Chondrocyte (in vitro differentiated cells): ENCODE data around the gene PPP2R5C. TPM values are rescaled to one million over a fixed set of nuclear protein-coding genes. Genes with fewer than 3 reads are reported as not detected.
"Not testable (repeated sequence)": the region's sequence is repeated elsewhere in the genome, so short reads cannot be mapped to it uniquely, and the experiment has no call there.

Experiments used
- DNase-seq: peaks from one replicate; pipeline ENCODE4 v3.0.0; 2021; ENCODE audit warnings: mixed read lengths, low spot score
- H3K27ac Mint-ChIP-seq: one replicate; pipeline ENCODE4 v1.8.0; 2021; ENCODE audit warnings: mild to moderate bottlenecking, moderate library complexity, mixed read lengths; ENCODE audit not compliant: unreplicated experiment
- H3K27me3 Mint-ChIP-seq: 2 replicates; pipeline ENCODE4 v1.8.0; 2021; ENCODE audit warnings: low read depth, mixed read lengths
- H3K36me3 Mint-ChIP-seq: 2 replicates; pipeline ENCODE4 v1.8.0; 2021; ENCODE audit warnings: low read depth, mixed read lengths
- H3K4me1 Mint-ChIP-seq: 2 replicates; pipeline ENCODE4 v1.8.0; 2021; ENCODE audit warnings: low read depth, mild to moderate bottlenecking, mixed read lengths
- H3K4me3 Mint-ChIP-seq: one replicate; pipeline ENCODE4 v1.8.0; 2021; ENCODE audit warnings: mild to moderate bottlenecking, moderate library complexity, mixed read lengths; ENCODE audit not compliant: unreplicated experiment
- H3K9me3 Mint-ChIP-seq: 2 replicates; pipeline ENCODE4 v1.8.0; 2021; ENCODE audit warnings: low read depth, mixed read lengths
- CTCF ChIP-seq: fragments of 200-600 bp; sonication (generic); IDR thresholded peaks from 2 replicates; pipeline ENCODE4 v1.5.0; 2021; ENCODE audit warnings: antibody characterized with exemption, mild to moderate bottlenecking, moderate library complexity
- total RNA-seq: library from RNA; stranded (reverse); gene quantifications from 3 replicates; pipeline ENCODE4 v1.2.1, GENCODE V29; 2021

PPP2R5C gene
- total RNA-seq, 1 donor from 2014 or later: 95.0 TPM

GRCh38 chr14:101726295-101726953 is 35.1 kb upstream of the PPP2R5C start:
- no peak for DNase-seq
- Mint-ChIP-seq H3K27ac (no peak overlapping the region), H3K27me3 (no peaks in the 10 kb centered on the region), H3K4me3 (no peak overlapping the region), H3K9me3 (no peaks in the 10 kb centered on the region), H3K4me1 (peaks cover 14% of the 10 kb centered on the region), H3K36me3 (no peaks in the 10 kb centered on the region)
- no peak for TF ChIP-seq CTCF

GRCh38 chr14:101726954-101727302 is 34.6 kb upstream of the PPP2R5C start:
- peaks cover 14% of the 10 kb centered on the region for H3K4me1 Mint-ChIP-seq
- no peak overlapping the region for H3K27ac Mint-ChIP-seq
- no peaks in the 10 kb centered on the region for H3K36me3 Mint-ChIP-seq
- no peak for DNase-seq
- no peaks in the 10 kb centered on the region for H3K9me3 Mint-ChIP-seq
- no peak for TF ChIP-seq CTCF
- no peaks in the 10 kb centered on the region for H3K27me3 Mint-ChIP-seq
- no peak overlapping the region for H3K4me3 Mint-ChIP-seq

GRCh38 chr14:101727611-101728366 is 33.7 kb upstream of the PPP2R5C start:
- Mint-ChIP-seq H3K4me3 (no peak overlapping the region), H3K27me3 (no peaks in the 10 kb centered on the region), H3K9me3 (no peaks in the 10 kb centered on the region), H3K4me1 (peaks cover 8% of the 10 kb centered on the region), H3K36me3 (no peaks in the 10 kb centered on the region), H3K27ac (no peak overlapping the region)
- DNase-seq: no peak
- TF ChIP-seq CTCF: no peak

- H3K36me3 Mint-ChIP-seq: no peaks in the 10 kb centered on the region
- TF ChIP-seq CTCF: no peak
- peaks cover 8% of the 10 kb centered on the region for H3K4me1 Mint-ChIP-seq
- H3K9me3 Mint-ChIP-seq: no peaks in the 10 kb centered on the region
- H3K27me3 Mint-ChIP-seq: no peaks in the 10 kb centered on the region
- no peak overlapping the region for H3K4me3 Mint-ChIP-seq
- no peak for DNase-seq
- no peak overlapping the region for H3K27ac Mint-ChIP-seq
Measured at GRCh38 chr14:101728367-101728742, 33.2 kb upstream of the PPP2R5C start.

- peaks cover 8% of the 10 kb centered on the region for H3K4me1 Mint-ChIP-seq
- TF ChIP-seq CTCF: no peak
- H3K36me3 Mint-ChIP-seq: no peaks in the 10 kb centered on the region
- H3K27me3 Mint-ChIP-seq: no peaks in the 10 kb centered on the region
- no peak for DNase-seq
- no peak overlapping the region for H3K27ac Mint-ChIP-seq
- H3K4me3 Mint-ChIP-seq: no peak overlapping the region
- H3K9me3 Mint-ChIP-seq: no peaks in the 10 kb centered on the region
Measured at GRCh38 chr14:101729382-101729781, 32.1 kb upstream of the PPP2R5C start.

- not testable (repeated sequence) for H3K4me3 Mint-ChIP-seq, H3K9me3 Mint-ChIP-seq, H3K36me3 Mint-ChIP-seq, H3K27ac Mint-ChIP-seq, H3K27me3 Mint-ChIP-seq, H3K4me1 Mint-ChIP-seq, DNase-seq
Measured at GRCh38 chr14:101730157-101730556, 31.4 kb upstream of the PPP2R5C start.
